Thyroid gland (tissue), 4 donors: ENCODE data around the gene DIO3. TPM values are rescaled to one million over a fixed set of nuclear protein-coding genes. Genes with fewer than 3 reads are reported as not detected.

ENCODE experiments used
- DNase-seq, 2 donors: peaks; one replicate each; pipeline ENCODE4 v3.0.0-alpha.2; 2019
- H3K27ac ChIP-seq, 3 donors: fragments of 200-600 bp; sonication (generic); 1 replicate in 2 of 3; 2 replicates in 1 of 3; pipeline ENCODE4 v1.5.1; 2016 to 2019; ENCODE audit warnings: mild to moderate bottlenecking in 1 of 3, moderate library complexity in 1 of 3
- H3K27me3 ChIP-seq: fragments of 200-600 bp; sonication (generic); one replicate; pipeline ENCODE4 v1.5.1; 2019
- H3K36me3 ChIP-seq, 2 donors: fragments of 200-600 bp; sonication (generic); one replicate each; pipeline ENCODE4 v1.5.1; 2016 to 2019
- H3K4me1 ChIP-seq, 2 donors: fragments of 200-600 bp; sonication (generic); one replicate each; pipeline ENCODE4 v1.5.1; 2017 to 2019
- H3K4me3 ChIP-seq, 3 donors: fragments of 200-600 bp; sonication (generic); replicated peaks in 1 of 3; 1 replicate in 2 of 3; 2 replicates in 1 of 3; pipeline ENCODE4 v1.5.1; 2016; ENCODE audit warnings: mild to moderate bottlenecking in 1 of 3
- H3K9me3 ChIP-seq: fragments of 200-600 bp; sonication (generic); one replicate; pipeline ENCODE4 v1.5.1; 2017
- POLR2A ChIP-seq, 2 donors: fragments of 450-650 bp; IDR thresholded peaks; one replicate each; pipeline ENCODE4 v1.6.1; 2017; ENCODE audit warnings: antibody characterized with exemption in 2 of 2, mild to moderate bottlenecking in 2 of 2, moderate library complexity in 1 of 2
- WGBS, 2 donors: methylation state at CpG; one replicate each; pipeline ENCODE4 v1.1.5; 2017; 5-methylcytosine and 5-hydroxymethylcytosine counted together
- intact Hi-C: fragments of 100-400 bp; cut with DNase I; formaldehyde crosslinking; loops from one replicate; pipeline ENCODE4 v1.15.1; 2023
- microRNA counts, 2 donors: library from miRNA; unstranded; fragments of <30 nt; microRNA quantifications; one replicate each; lab custom pipeline; 2016 to 2017
- total RNA-seq, 4 donors: library from RNA; depleted of rRNA; stranded (reverse); fragments of >200 nt; gene quantifications; one replicate each; pipeline ENCODE4 v1.2.3, GENCODE V29; 2016
- TF ChIP-seq, protein P1 (sequence below), 6 experiments: fragments of 200-600 bp in 3 of 6; fragments of 450-650 bp in 3 of 6; sonication (generic) in 3 of 6; IDR thresholded peaks; one replicate each; pipeline ENCODE4 v1.5.1; 2016 to 2019; ENCODE audit warnings: antibody characterized with exemption in 6 of 6, mild to moderate bottlenecking in 2 of 6, inconsistent platforms in 1 of 6, moderate library complexity in 1 of 6

The DIO3 gene
- total RNA-seq, 4 donors from 2014 or later = 7.0 to 10.7 (median 7.6) TPM

DNA sequence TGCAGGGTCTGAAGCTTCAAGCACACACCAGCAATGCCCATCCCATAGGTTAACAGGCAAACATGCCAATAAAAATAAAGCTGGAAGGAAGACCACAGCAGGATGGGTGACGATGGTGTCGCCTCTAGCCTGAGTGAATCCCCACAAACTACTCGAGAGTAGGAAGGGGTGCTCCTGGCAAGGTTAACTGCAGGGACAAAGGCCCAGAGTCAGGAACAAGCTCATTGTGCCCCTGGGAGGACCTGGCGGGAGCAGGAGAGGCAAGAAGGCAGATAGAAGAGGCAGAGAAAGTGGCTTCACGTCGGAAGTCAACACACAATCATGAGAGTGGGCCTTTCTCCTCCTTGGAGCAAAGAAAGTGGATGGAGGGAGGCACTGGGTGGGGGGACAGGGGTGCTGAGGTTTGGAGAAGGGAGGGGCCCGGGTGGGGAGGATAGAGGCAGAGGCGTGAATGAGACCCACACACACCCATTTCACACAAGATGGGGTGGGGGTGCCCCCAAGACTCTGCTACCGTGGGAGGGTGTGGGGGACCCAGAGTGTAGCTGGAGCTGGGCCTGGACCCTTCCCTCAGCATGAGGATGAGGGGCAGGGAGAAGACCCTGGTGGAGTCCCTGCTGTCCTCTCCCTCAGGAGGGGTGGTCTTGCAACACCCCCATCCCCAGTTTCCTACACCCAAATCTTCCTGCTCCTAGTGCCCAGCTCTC lies 43.1 kb downstream of the DIO3 start:
- no peaks in the 10 kb centered on the region for H3K4me1 ChIP-seq
- H3K9me3 ChIP-seq = no peaks in the 10 kb centered on the region
- no peak for DNase-seq
- no peak overlapping the region for H3K4me3 ChIP-seq
- no peak overlapping the region for H3K27ac ChIP-seq
- no peaks in the 10 kb centered on the region for H3K27me3 ChIP-seq
- TF ChIP-seq POLR2A (IDR thresholded peaks at IDR 0.05) = no peak
- TF ChIP-seq, protein P1, sequence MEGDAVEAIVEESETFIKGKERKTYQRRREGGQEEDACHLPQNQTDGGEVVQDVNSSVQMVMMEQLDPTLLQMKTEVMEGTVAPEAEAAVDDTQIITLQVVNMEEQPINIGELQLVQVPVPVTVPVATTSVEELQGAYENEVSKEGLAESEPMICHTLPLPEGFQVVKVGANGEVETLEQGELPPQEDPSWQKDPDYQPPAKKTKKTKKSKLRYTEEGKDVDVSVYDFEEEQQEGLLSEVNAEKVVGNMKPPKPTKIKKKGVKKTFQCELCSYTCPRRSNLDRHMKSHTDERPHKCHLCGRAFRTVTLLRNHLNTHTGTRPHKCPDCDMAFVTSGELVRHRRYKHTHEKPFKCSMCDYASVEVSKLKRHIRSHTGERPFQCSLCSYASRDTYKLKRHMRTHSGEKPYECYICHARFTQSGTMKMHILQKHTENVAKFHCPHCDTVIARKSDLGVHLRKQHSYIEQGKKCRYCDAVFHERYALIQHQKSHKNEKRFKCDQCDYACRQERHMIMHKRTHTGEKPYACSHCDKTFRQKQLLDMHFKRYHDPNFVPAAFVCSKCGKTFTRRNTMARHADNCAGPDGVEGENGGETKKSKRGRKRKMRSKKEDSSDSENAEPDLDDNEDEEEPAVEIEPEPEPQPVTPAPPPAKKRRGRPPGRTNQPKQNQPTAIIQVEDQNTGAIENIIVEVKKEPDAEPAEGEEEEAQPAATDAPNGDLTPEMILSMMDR (IDR thresholded peaks at IDR 0.05) = no peak
- no peaks in the 10 kb centered on the region for H3K36me3 ChIP-seq
- intact Hi-C loops = no loop called here
- WGBS, 2 donors = 85 to 86% methylated on average over 9 of the region's 9 CpGs

DNA sequence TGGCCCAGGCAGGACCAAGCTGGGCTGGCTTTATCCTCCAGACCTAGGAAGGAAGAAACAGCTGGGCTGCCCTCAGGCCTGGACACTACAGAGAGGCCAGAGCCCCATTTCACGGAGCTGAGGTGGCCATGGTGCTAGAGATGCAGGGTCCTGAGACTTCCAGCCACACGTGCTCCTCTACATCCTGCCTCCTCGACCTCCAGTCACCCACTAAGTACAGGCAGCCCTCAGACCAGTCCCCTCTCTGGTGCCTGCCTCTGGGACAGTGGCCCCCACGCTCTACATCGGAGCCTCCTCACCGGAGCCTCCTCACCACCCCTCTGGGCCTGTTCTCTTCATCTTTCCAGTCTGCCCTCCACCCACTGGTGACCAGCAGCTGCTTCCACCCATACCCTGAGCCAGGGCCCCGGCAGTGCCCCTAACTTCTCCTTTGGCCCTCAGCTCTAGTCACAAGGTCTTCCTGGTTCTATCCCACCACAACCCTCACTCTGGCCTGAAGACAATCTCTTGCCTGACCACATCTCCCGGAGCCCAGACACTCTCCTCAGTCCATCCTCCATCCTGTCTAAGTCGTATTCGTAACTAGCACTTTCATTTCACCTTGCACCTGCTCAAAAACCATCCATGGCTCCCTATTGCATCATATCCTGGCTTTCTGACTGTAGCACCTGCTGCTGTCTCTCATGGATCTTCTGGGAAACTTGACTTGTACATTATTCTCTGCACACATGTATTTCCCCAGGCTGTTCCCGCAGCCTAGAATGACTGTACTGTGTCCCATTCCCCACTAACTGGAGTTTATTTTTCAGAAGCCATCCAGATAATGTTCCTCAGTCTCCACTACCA lies 43.9 kb downstream of the DIO3 start:
- 87% methylated on average over 9 to 10 of the region's 11 CpGs for WGBS, 2 donors
- Histone ChIP-seq H3K27me3 (no peaks in the 10 kb centered on the region), H3K27ac (no peak overlapping the region), H3K36me3 (no peaks in the 10 kb centered on the region), H3K9me3 (no peaks in the 10 kb centered on the region), H3K4me1 (no peaks in the 10 kb centered on the region), H3K4me3 (no peak overlapping the region)
- DNase-seq = no peak
- TF ChIP-seq, protein P1 (IDR thresholded peaks at IDR 0.05) = no peak
- no peak for TF ChIP-seq POLR2A (IDR thresholded peaks at IDR 0.05)
- intact Hi-C loops = no loop called here

DNA sequence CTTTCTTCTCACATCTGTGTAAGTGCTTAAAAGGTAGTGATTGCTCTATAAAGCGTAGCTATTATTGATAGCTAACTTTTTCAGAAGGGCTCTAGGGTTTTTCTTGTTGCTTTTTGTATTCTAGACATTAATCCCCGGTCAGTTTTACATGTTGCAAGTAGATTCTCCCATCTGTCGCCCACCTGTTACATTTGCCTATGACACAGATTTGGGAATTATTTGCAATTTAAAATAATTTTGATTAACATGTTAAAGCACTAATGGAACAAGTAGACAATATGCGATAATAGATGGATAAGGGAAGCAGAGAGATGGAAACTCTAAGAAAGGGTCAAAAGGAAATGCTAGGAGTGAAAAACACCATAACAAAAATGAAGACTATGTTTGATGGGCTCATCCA lies 44.5 kb downstream of the DIO3 start:
- intact Hi-C loops = no loop called here
- H3K9me3 ChIP-seq = no peaks in the 10 kb centered on the region
- no peak overlapping the region for H3K4me3 ChIP-seq
- TF ChIP-seq POLR2A (IDR thresholded peaks at IDR 0.05) = no peak
- TF ChIP-seq, protein P1 (IDR thresholded peaks at IDR 0.05) = no peak
- WGBS, 2 donors = 87 to 91% methylated on average over 4 of the region's 4 CpGs
- no peaks in the 10 kb centered on the region for H3K27me3 ChIP-seq
- H3K4me1 ChIP-seq = no peaks in the 10 kb centered on the region
- no peaks in the 10 kb centered on the region for H3K36me3 ChIP-seq
- H3K27ac ChIP-seq = no peak overlapping the region
- DNase-seq = no peak

MicroRNA genes within 50 kb of the gene (microRNA counts, 767-probe panel; counts per million panel counts)
- microRNA hsa-miR-1247-5p (lab: Ali Mortazavi, UCI) = 0 counts per million in 2 donors

Other genes with a start within 250 kb of the DIO3 start
- gene PPP2R5C, start 200.2 kb downstream of the DIO3 start, total RNA-seq = 100 to 1,000 TPM; 105 to 209 (median 141) TPM